ENCODE measurements around the gene FADS1.

Gene FADS1

DNA sequence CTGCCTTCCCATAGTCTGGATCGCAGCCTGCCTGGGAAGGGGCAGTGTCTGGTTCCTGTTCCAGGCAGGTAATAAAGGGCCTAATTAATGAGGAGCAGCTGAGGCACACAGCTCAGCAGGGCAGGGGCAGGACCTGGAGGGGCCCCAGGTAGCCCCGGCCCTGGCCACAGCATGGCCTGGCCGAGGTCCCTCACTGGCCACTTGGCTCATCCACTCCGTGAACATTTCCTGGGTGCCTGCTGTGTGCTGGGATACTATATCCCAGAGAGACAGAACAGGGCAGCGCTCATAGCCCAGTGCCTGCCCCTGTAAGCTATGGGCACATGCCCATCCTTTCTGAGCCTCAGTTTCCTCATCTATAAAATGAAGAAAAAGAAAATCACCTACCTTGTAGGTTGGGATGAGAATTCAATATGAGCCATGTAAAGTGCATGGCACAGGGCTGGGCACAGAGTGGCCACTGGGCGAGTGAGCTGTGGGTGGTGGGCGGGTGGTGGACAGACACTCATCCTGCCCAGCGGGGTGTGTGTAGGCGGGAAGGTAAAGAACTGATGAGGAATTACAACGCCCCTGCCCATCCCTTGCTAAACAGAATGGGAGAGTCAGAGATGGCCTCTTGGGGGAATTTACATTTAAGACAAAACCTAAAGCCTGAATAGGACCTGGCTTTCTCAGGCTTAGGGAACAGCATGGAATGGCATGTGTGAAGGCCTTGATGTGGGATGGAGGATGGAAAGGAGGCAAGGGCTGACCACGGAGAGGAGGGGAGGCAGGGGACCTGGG lies 55.2 kb downstream of the FADS1 start:
- TF ChIP-seq POLR2AphosphoS5 (IDR thresholded peaks at IDR 0.05; ENCODE audit: low read depth, low read length) (no peak), TAF1 (IDR thresholded peaks at IDR 0.05; ENCODE audit: borderline replicate concordance, low read depth, low read length) (no peak), POLR2A (IDR thresholded peaks at IDR 0.05; ENCODE audit: low read depth, low read length) (no peak)
- DNase-seq (ENCODE audit: insufficient read length) (no peak), FAIRE-seq (no peak)

DNA sequence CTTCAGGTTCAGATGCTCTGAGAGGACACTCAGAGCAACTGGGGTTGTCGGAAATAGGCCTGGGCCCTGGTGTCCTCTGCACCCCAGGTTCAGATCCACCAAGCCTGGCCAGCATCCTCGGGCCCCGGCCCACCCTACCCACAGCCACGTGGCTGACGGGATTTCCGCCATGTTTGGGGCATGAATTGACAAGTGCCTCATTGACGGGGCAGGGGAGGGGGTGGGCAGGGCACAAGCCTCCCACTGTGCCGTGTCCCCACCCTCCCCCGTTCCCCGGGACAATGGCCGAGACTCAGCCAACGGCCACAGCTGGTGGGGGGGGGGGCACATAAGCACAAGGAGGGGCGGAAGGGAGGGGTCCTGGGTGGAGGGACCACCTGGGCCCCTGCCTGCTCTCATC lies 55.9 kb downstream of the FADS1 start:
- DNase-seq (ENCODE audit: insufficient read length) (no peak), FAIRE-seq (no peak)
- TF ChIP-seq POLR2AphosphoS5 (IDR thresholded peaks at IDR 0.05; ENCODE audit: low read depth, low read length): no peak
- no peak for TF ChIP-seq POLR2A (IDR thresholded peaks at IDR 0.05; ENCODE audit: low read depth, low read length)
- TF ChIP-seq TAF1 (IDR thresholded peaks at IDR 0.05; ENCODE audit: borderline replicate concordance, low read depth, low read length): no peak

DNA sequence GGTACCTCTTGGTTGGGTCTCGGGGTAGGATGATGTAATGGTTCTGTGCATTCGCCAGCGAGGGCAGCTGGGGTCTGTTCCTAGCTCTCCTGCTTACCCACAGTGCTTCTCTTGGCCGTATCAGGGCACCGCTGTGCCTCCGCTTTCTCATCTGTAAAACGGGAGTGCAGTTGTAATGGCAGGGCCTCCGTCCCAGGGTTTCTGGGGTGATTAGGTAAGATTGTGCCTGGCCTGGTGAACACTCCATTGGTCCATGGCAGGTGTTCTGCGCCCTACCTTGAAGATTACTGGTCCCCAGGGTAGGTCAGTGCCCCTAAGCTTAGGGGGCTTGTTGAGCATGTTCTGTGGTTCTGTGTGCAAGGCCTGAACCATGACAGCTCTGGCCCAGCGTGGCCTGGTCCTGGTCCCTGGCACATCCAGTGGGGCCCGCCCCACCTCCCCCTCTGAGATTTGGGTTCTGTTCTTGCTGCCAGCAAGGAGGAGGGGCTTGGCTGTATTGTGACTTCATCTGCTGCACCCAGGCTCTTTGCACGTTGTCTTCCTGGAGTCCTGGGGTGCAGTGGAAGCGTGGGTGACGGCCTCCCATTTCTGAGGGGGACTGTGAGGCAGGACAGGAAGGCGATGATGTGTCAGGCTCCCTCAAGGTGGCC lies 59.5 kb downstream of the FADS1 start:
- FAIRE-seq: no peak
- no peak for DNase-seq (ENCODE audit: insufficient read length)
- no peak for TF ChIP-seq TAF1 (IDR thresholded peaks at IDR 0.05; ENCODE audit: borderline replicate concordance, low read depth, low read length)
- no peak for TF ChIP-seq POLR2A (IDR thresholded peaks at IDR 0.05; ENCODE audit: low read depth, low read length)
- TF ChIP-seq POLR2AphosphoS5 (IDR thresholded peaks at IDR 0.05; ENCODE audit: low read depth, low read length): no peak

DNA sequence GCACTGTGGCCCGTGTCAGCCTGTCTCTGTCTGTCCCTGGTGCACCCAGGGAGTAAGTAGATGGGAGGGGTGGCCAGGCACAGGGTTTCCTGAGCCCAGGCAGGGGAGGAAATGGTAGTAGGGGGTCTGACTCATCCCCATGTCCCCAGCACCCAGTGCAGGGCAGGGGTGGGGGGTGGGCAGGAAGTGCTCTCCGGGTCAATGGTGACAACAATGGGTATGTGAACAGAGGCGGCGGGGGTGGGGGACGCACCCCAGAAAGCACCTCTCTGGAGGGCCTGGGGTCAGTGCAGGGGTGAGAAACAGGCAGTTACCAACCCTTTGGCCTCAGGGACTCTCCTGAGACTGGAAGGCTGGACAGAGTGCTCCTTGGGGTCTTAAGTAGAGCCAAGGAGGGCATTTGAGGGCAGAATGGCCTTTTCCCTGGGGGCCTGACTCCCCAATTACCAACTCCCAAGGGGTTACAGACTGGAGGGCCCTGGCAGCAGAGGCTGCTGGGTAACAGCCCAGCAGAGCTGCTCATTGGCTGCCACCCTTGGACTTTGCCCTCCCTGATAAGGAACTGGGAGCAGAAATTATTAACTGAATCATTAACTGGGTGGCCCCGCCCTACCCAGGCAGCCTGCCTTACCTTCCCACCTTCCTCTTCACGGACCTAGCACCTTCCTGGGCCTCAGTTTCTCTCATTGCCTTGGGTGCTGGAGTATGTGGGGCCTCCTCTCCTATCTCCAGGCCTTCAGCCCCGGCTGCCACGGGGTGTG lies 60.2 kb downstream of the FADS1 start:
- TF ChIP-seq POLR2AphosphoS5 (IDR thresholded peaks at IDR 0.05; ENCODE audit: low read depth, low read length) (no peak), TAF1 (IDR thresholded peaks at IDR 0.05; ENCODE audit: borderline replicate concordance, low read depth, low read length) (no peak), POLR2A (IDR thresholded peaks at IDR 0.05; ENCODE audit: low read depth, low read length) (peak; percentile 45; the same call in 1 of the 2 replicates)
- FAIRE-seq (peak; percentile 95), DNase-seq (ENCODE audit: insufficient read length) (peak; percentile 65)

DNA sequence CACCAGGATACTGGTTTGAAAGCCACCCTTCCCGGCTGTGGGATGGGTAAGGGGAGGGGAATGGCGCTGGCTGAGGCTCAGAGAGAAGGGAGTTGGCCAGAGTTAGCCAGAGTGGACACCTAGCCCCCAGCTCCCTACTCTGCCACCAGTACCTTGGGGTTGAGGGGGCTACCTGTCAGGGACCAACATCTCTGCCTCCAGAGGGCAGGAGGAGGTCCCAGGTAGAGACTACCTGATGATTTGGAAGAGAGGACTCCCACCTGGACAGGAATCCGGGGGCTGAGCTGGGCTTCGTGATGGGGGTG lies 60.7 kb downstream of the FADS1 start:
- DNase-seq (ENCODE audit: insufficient read length) (no peak), FAIRE-seq (no peak)
- no peak for TF ChIP-seq POLR2A (IDR thresholded peaks at IDR 0.05; ENCODE audit: low read depth, low read length)
- TF ChIP-seq POLR2AphosphoS5 (IDR thresholded peaks at IDR 0.05; ENCODE audit: low read depth, low read length): no peak
- TF ChIP-seq TAF1 (IDR thresholded peaks at IDR 0.05; ENCODE audit: borderline replicate concordance, low read depth, low read length): no peak

DNA sequence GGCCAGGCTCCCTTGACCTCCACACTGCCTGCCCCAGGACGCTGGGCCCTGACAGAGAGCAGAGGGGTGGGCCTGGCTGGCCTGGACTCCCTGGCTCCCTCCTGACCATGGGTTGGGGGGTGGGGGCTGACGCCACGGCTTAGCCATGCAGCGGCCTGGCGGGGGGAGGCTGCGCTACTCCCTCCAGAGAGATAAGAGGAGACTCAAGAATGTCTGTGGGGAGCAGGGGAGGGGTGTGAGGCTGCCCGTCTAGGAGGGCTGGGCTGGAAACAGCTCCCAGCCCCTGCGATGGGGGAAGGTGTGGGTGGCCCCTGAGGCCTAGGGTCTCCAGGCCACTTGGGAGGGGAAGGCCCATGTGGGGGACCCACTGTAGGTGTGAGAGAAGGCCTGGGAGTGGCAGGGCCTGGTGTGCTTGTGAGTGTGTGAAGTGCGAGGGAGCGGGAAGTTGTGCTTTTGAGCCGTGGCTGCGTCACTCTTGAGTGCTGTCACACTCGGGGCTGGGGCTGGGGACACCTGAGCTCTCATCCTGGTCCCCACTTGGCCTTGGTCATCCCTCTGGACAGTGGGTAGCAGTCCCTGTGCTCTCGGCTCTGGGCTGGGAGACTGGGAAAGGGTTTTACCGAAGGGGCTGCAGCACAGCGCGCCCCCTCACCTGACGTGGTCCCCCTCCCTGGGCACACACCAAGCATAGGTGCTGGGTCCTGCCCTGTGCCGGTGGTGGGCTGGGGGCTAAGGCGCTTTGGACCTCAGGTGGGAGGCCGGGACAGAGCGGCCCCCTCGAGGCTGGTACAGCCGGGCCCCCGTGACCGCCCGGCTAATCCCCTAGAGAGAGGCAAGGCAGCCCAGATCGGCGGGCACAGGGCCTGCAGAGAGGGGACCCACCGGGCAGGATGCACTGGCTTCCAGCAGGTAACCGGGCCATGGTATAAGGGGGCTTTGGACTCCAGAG lies 62.0 kb downstream of the FADS1 start:
- DNase-seq (ENCODE audit: insufficient read length) (no peak), FAIRE-seq (no peak)

DNA sequence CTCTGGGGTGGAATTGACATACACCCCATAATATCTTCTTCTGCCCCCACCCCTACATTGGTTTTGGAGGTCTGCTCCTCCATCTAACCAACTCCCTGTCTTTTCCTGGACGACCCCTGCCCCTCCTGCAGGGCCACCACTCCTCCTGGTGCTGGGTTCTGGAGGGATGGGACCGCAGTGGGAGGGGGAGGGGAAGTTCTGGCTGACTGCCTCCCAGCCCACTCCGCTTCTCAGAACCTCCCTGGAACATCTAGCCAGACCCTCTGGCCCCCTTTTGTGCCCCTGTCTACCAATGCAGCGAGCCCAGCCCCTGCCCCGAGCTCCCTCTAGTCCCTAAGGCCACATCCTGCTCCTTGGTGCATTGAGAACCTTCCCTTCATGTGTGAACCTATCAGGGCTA lies 63.1 kb downstream of the FADS1 start:
- no peak for DNase-seq (ENCODE audit: insufficient read length)
- FAIRE-seq: no peak
- no peak for TF ChIP-seq TAF1 (IDR thresholded peaks at IDR 0.05; ENCODE audit: borderline replicate concordance, low read depth, low read length)
- no peak for TF ChIP-seq POLR2AphosphoS5 (IDR thresholded peaks at IDR 0.05; ENCODE audit: low read depth, low read length)
- TF ChIP-seq POLR2A (IDR thresholded peaks at IDR 0.05; ENCODE audit: low read depth, low read length): no peak

More for the DNA sequence above, 62.0 kb downstream of the FADS1 start:
- TF ChIP-seq POLR2A (IDR thresholded peaks at IDR 0.05; ENCODE audit: low read depth, low read length) (no peak), POLR2AphosphoS5 (IDR thresholded peaks at IDR 0.05; ENCODE audit: low read depth, low read length) (no peak), TAF1 (IDR thresholded peaks at IDR 0.05; ENCODE audit: borderline replicate concordance, low read depth, low read length) (no peak)

DNA sequence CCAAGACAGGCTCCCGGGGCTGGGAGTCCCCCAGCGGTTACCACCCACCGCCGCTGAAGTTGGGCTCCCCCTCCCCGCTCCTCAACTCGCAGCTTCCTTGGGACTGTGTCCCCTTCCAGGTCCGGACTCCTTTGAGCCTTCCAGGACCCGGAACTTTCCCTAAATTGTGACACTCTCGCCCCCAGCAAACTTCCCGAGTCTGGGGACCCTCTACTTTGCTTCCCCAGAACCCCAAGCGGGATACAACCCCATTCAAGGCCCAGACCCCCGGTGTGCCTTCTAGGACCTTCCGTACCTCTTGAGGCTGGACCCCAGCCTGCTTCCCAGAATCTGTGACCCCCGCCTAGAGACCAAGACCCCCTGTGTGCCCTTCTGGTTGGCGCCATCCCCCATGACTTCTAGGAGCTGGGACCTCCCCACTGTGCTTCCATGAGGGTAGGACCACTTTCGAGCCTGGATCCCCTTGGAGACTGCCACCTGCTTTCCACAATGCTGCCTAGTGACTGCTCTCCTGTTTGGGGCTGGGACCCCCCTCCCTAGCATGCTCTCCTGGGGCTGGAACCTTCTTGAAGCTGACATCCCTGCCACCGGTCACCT lies 63.8 kb downstream of the FADS1 start:
- no peak for DNase-seq (ENCODE audit: insufficient read length)
- TF ChIP-seq TAF1 (IDR thresholded peaks at IDR 0.05; ENCODE audit: borderline replicate concordance, low read depth, low read length) (no peak), POLR2A (IDR thresholded peaks at IDR 0.05; ENCODE audit: low read depth, low read length) (no peak), POLR2AphosphoS5 (IDR thresholded peaks at IDR 0.05; ENCODE audit: low read depth, low read length) (no peak)
- FAIRE-seq: no peak

DNA sequence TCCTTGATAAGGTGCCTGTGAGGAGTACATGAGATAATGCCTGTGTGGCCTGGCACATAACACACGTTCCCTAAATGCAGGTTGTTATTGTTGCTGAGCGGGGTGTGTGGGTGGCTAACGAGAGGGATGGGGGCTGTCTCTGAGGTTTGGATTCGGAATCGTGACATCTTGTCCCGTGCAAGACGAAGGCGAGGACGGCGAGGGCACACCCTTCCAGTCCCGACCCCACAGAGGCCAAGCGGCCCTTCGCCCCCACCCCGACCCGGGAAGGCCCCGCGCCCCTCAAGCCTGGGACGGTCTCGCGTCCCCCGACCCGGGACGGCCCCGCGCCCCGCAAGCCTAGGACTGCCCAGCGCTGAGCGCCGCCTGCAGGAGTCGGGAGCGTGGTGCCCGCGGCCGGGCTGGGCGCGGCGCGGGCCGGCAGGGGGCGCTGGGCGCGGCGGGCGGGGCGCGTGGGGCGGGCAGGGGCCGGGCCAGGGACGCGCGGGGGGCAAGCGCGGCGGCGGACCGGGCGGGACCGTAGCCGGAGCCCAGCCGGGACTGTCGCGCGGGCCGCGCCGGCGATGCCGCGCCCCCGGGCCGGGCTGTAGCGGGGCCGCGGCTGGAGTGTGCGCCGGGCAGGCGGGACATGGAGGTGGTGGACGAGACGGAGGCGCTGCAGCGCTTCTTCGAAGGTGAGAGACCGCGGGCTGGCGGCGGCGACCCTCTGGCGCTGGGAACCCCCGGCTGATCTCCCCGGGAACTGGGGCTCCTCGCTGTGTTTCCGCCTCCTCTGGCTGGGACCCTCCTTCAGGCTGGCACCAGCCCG lies 64.5 kb downstream of the FADS1 start, which contains the start of gene MYRF:
Gene MYRF, plus strand, starts transcription at position 520 of the 808 bp plus-strand sequence. Its CDS starts 109 bp downstream, at position 629.
- DNase-seq (ENCODE audit: insufficient read length) (peak; percentile 61), FAIRE-seq (peak; percentile 33)
- TF ChIP-seq POLR2A (IDR thresholded peaks at IDR 0.05; ENCODE audit: low read depth, low read length): no peak
- no peak for TF ChIP-seq TAF1 (IDR thresholded peaks at IDR 0.05; ENCODE audit: borderline replicate concordance, low read depth, low read length)
- no peak for TF ChIP-seq POLR2AphosphoS5 (IDR thresholded peaks at IDR 0.05; ENCODE audit: low read depth, low read length)

Data from GM12892 (cell line).